Neuronal stem cell (in vitro differentiated cells): Measurements from ENCODE around the gene MRPL11.
A peak's percentile ranks its signal among the peaks of the same experiment; 100 is the strongest.

ENCODE experiments used
- DNase-seq: peaks from one replicate; pipeline ENCODE4 v3.0.0-alpha.2; 2013; ENCODE audit warnings: low spot score
- H2AFZ ChIP-seq: one replicate; pipeline ENCODE4 v1.6.1; 2013; ENCODE audit warnings: mild to moderate bottlenecking, low read length, inconsistent platforms
- H2AK5ac ChIP-seq: 2 replicates; pipeline ENCODE4 v1.6.1; 2013; ENCODE audit warnings: low read depth, mild to moderate bottlenecking, inconsistent platforms, low read length, moderate library complexity, mixed read lengths
- H2BK120ac ChIP-seq: 2 replicates; pipeline ENCODE4 v1.6.1; 2013; ENCODE audit warnings: low read depth, mild to moderate bottlenecking, inconsistent platforms, low read length, moderate library complexity, mixed read lengths
- H2BK12ac ChIP-seq: one replicate; pipeline ENCODE4 v1.6.1; 2013; ENCODE audit warnings: low read length, inconsistent platforms
- H2BK15ac ChIP-seq: 2 replicates; pipeline ENCODE4 v1.6.1; 2013; ENCODE audit warnings: mild to moderate bottlenecking, low read length, inconsistent platforms, mixed read lengths
- H2BK5ac ChIP-seq: one replicate; pipeline ENCODE4 v1.6.1; 2013; ENCODE audit warnings: inconsistent platforms, mild to moderate bottlenecking, low read length, moderate library complexity
- H3K14ac ChIP-seq: one replicate; pipeline ENCODE4 v1.6.1; 2013; ENCODE audit warnings: low read length, inconsistent platforms
- H3K18ac ChIP-seq: 2 replicates; pipeline ENCODE4 v1.6.1; 2013; ENCODE audit warnings: low read length, inconsistent platforms
- H3K23ac ChIP-seq: 2 replicates; pipeline ENCODE4 v1.6.1; 2013; ENCODE audit warnings: low read depth, mild to moderate bottlenecking, mixed read lengths, low read length, inconsistent platforms; ENCODE audit not compliant: poor library complexity
- H3K27ac ChIP-seq: replicated peaks from 3 replicates; pipeline ENCODE4 v1.5.1; 2013; ENCODE audit warnings: low read length, inconsistent platforms
- H3K27me3 ChIP-seq, 3 experiments: 2 replicates each; pipeline ENCODE4 v1.6.1; 2013; ENCODE audit warnings: low read length in 3 of 3, mild to moderate bottlenecking in 2 of 3, inconsistent platforms in 1 of 3, low read depth in 1 of 3, mixed read lengths in 1 of 3, moderate library complexity in 1 of 3; ENCODE audit not compliant: control insufficient read depth in 3 of 3, insufficient read depth in 3 of 3
- H3K36me3 ChIP-seq, 2 donors: replicated peaks in 1 of 2; 2 replicates each; pipeline ENCODE4 v1.6.1; 2013; ENCODE audit warnings: low read length in 2 of 2; ENCODE audit not compliant: control insufficient read depth in 2 of 2, insufficient read depth in 2 of 2
- H3K4ac ChIP-seq: 2 replicates; pipeline ENCODE4 v1.6.1; 2013; ENCODE audit warnings: inconsistent platforms, mild to moderate bottlenecking, low read length, moderate library complexity
- H3K4me1 ChIP-seq, 2 donors: 1 replicate in 1 of 2; 2 replicates in 1 of 2; pipeline ENCODE4 v1.6.1; 2013; ENCODE audit warnings: low read length in 2 of 2, low read depth in 1 of 2; ENCODE audit not compliant: control insufficient read depth in 2 of 2, insufficient read depth in 1 of 2
- H3K4me2 ChIP-seq: one replicate; pipeline ENCODE4 v1.6.1; 2013; ENCODE audit warnings: mild to moderate bottlenecking, low read length, inconsistent platforms; ENCODE audit not compliant: insufficient read depth, poor library complexity, severe bottlenecking
- H3K4me3 ChIP-seq, 2 donors: 2 replicates each; pipeline ENCODE4 v1.5.1; 2013; ENCODE audit warnings: low read length in 2 of 2, mild to moderate bottlenecking in 2 of 2, inconsistent platforms in 1 of 2, moderate library complexity in 1 of 2
- H3K79me1 ChIP-seq: one replicate; pipeline ENCODE4 v1.6.1; 2013; ENCODE audit warnings: low read depth, mild to moderate bottlenecking, inconsistent platforms, low read length, moderate library complexity
- H3K9ac ChIP-seq: one replicate; pipeline ENCODE4 v1.6.1; 2013; ENCODE audit warnings: mild to moderate bottlenecking, low read depth, low read length, inconsistent platforms; ENCODE audit not compliant: poor library complexity
- H3K9me3 ChIP-seq, 2 donors: replicated peaks in 1 of 2; 2 replicates each; pipeline versions ENCODE3 to v1.6.1; 2013; ENCODE audit warnings: low read length in 2 of 2, mild to moderate bottlenecking in 2 of 2, inconsistent platforms in 1 of 2, low read depth in 1 of 2, mixed read lengths in 1 of 2, moderate library complexity in 1 of 2; ENCODE audit not compliant: control insufficient read depth in 2 of 2, insufficient read depth in 1 of 2
- H4K8ac ChIP-seq: one replicate; pipeline ENCODE4 v1.6.1; 2013; ENCODE audit warnings: low read depth, mild to moderate bottlenecking, inconsistent platforms, low read length, moderate library complexity
- H4K91ac ChIP-seq: one replicate; pipeline ENCODE4 v1.6.1; 2013; ENCODE audit warnings: low read length, low read depth, mild to moderate bottlenecking, inconsistent platforms; ENCODE audit not compliant: poor library complexity
- WGBS, 2 donors: extraction: QIAGEN DNeasy Blood & Tissue Kit; methylation state at CpG; one replicate each; pipeline ENCODE4 v1.1.7; 2013; ENCODE audit warnings: missing lambda C conversion rate in 2 of 2, mixed read lengths in 1 of 2; ENCODE audit not compliant: insufficient read length in 2 of 2, insufficient replicate concordance in 1 of 2; ENCODE audit errors: extremely low coverage in 2 of 2; 5-methylcytosine and 5-hydroxymethylcytosine counted together

MRPL11 gene

GRCh38 chr11:66411323-66411722, 27.3 kb downstream of the MRPL11 start:
- no peak overlapping the region for H3K4me3 ChIP-seq

GRCh38 chr11:66410191-66410590, 28.5 kb downstream of the MRPL11 start:
- no peaks in the 10 kb centered on the region for H3K9me3 ChIP-seq
- no peaks in the 10 kb centered on the region for H3K36me3 ChIP-seq
- H3K18ac ChIP-seq: peak overlapping the region; percentile 15
- H2AK5ac ChIP-seq: peak overlapping the region; percentile 90
- no peak overlapping the region for H3K4me2 ChIP-seq
- H4K8ac ChIP-seq: no peak overlapping the region
- H3K9ac ChIP-seq: no peak overlapping the region
- H2BK120ac ChIP-seq: no peak overlapping the region
- peak overlapping the region; percentile 32 for H2BK12ac ChIP-seq
- H2BK5ac ChIP-seq: peak overlapping the region; percentile 30
- no peak overlapping the region for H3K14ac ChIP-seq
- H3K79me1 ChIP-seq: no peaks in the 10 kb centered on the region
- H2BK15ac ChIP-seq: peak overlapping the region; percentile 64
- no peak overlapping the region for H2AFZ ChIP-seq
- no peak overlapping the region for H3K4ac ChIP-seq
- no peak for DNase-seq
- peaks cover 0 to 11% (median 0%) of the 10 kb centered on the region in 3 experiments for H3K27me3 ChIP-seq
- no peak overlapping the region for H3K4me3 ChIP-seq
- no peak overlapping the region for H3K23ac ChIP-seq
- H3K4me1 ChIP-seq: peaks cover 8 to 16% of the 10 kb centered on the region in 2 donors
- no peak overlapping the region for H3K27ac ChIP-seq
- H4K91ac ChIP-seq: no peak overlapping the region
- no CpG with 5 or more reads among the region's 12 CpGs for WGBS, 2 donors

More at GRCh38 chr11:66411323-66411722, 27.3 kb downstream of the MRPL11 start:
- Histone ChIP-seq H3K4me2 (no peak overlapping the region), H3K27me3 (peaks cover 0 to 1% (median 0%) of the 10 kb centered on the region in 3 experiments), H2BK5ac (no peak overlapping the region), H3K14ac (no peak overlapping the region), H3K9me3 (no peaks in the 10 kb centered on the region), H3K18ac (no peak overlapping the region), H3K79me1 (no peaks in the 10 kb centered on the region), H2AK5ac (no peak overlapping the region), H3K4ac (no peak overlapping the region), H4K91ac (no peak overlapping the region), H3K36me3 (no peaks in the 10 kb centered on the region), H3K4me1 (peaks cover 8 to 16% of the 10 kb centered on the region in 2 donors), H2BK12ac (no peak overlapping the region), H3K27ac (no peak overlapping the region), H3K9ac (no peak overlapping the region), H2BK15ac (no peak overlapping the region), H4K8ac (no peak overlapping the region), H3K23ac (no peak overlapping the region), H2AFZ (no peak overlapping the region), H2BK120ac (no peak overlapping the region)
- DNase-seq: no peak
- WGBS, 2 donors: no CpG with 5 or more reads among the region's 4 CpGs

GRCh38 chr11:66409226-66409625, 29.4 kb downstream of the MRPL11 start:
- Histone ChIP-seq H3K27me3 (peaks cover 0 to 19% (median 0%) of the 10 kb centered on the region in 3 experiments), H3K9ac (no peak overlapping the region), H2BK15ac (peak overlapping the region; percentile 64), H2BK12ac (peak overlapping the region; percentile 27), H3K4me2 (peak overlapping the region; percentile 57), H3K4me1 (peaks cover 8 to 16% of the 10 kb centered on the region in 2 donors), H2BK5ac (no peak overlapping the region), H2AK5ac (peak overlapping the region; percentile 90), H3K9me3 (no peaks in the 10 kb centered on the region), H3K27ac (peak overlapping the region; percentile 64), H3K79me1 (no peaks in the 10 kb centered on the region), H3K4me3 (peak overlapping the region in 1 of 2 donors; percentile 34), H3K14ac (no peak overlapping the region), H3K23ac (no peak overlapping the region), H2AFZ (peak overlapping the region; percentile 93), H3K18ac (peak overlapping the region; percentile 88), H2BK120ac (no peak overlapping the region), H3K4ac (no peak overlapping the region), H3K36me3 (no peaks in the 10 kb centered on the region), H4K91ac (no peak overlapping the region), H4K8ac (no peak overlapping the region)
- WGBS, 2 donors: no CpG with 5 or more reads among the region's 15 CpGs
- DNase-seq: no peak

- Histone ChIP-seq H2BK5ac (no peak overlapping the region), H3K4me1 (peaks cover 8 to 12% of the 10 kb centered on the region in 2 donors), H4K8ac (no peak overlapping the region), H3K23ac (no peak overlapping the region), H4K91ac (no peak overlapping the region), H3K27me3 (peaks cover 0 to 24% (median 0%) of the 10 kb centered on the region in 3 experiments), H2AK5ac (no peak overlapping the region), H3K14ac (no peak overlapping the region), H2BK120ac (no peak overlapping the region), H3K4ac (no peak overlapping the region), H3K79me1 (no peaks in the 10 kb centered on the region), H2BK15ac (no peak overlapping the region), H3K27ac (peak overlapping the region; percentile 64), H2BK12ac (no peak overlapping the region), H2AFZ (peak overlapping the region; percentile 93), H3K9me3 (no peaks in the 10 kb centered on the region), H3K4me2 (peak overlapping the region; percentile 90), H3K4me3 (peak overlapping the region; percentile 46 to 75), H3K18ac (peak overlapping the region; percentile 17), H3K36me3 (no peaks in the 10 kb centered on the region), H3K9ac (no peak overlapping the region)
- DNase-seq: peak; percentile 97
- WGBS, 2 donors: no CpG with 5 or more reads among the region's 63 CpGs
Observed at GRCh38 chr11:66408488-66409214, 30.0 kb downstream of the MRPL11 start.
